A172 (cell line): ENCODE data around the gene TATDN2. TPM values are rescaled to one million over a fixed set of nuclear protein-coding genes. Genes with fewer than 3 reads are reported as not detected.

Experiments used
- DNase-seq: peaks from one replicate; pipeline ENCODE4 v3.0.0-alpha.2; 2015; ENCODE audit warnings: low spot score
- total RNA-seq: library from RNA; depleted of rRNA; stranded (reverse); fragments of >200 nt; shearing (Covaris generic); gene quantifications from 2 replicates; pipeline ENCODE4 v1.2.3, GENCODE V29; 2014; rRNA removed

The TATDN2 gene
- total RNA-seq, 1 experiment from 2014 or later, result 18.8 TPM

DNA sequence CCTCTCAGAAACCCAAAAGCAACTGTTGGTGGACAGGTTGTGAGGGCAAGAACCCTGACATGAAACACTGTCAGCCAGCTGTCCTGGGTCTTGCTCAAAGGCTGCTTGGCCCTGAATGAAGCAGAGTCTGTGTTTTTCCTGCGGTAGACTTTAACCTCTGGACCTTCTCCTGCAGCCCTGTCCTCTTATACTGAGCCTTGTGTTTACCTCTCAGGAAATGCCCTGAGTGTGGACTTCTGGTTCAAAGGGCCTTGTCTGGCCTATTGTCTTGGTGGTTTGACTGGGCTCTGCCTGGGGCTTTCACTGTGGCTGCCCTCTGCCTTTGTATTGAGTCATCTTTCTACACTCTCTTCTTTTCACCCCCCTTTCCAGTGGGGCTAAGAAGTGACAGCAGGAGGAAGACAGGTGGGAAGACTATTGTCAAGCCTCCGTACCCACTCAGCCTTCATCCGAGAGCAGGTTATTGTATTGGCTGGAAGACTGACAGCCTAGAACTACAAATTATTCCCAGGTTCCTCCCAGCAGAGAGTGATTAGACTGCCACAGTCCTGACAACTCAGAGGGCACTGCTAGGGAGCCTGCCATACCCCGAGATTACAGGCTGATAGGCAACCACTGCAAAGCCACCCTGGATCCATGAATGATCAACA lies 69.2 kb downstream of the TATDN2 start:
- DNase-seq, result no peak

DNA sequence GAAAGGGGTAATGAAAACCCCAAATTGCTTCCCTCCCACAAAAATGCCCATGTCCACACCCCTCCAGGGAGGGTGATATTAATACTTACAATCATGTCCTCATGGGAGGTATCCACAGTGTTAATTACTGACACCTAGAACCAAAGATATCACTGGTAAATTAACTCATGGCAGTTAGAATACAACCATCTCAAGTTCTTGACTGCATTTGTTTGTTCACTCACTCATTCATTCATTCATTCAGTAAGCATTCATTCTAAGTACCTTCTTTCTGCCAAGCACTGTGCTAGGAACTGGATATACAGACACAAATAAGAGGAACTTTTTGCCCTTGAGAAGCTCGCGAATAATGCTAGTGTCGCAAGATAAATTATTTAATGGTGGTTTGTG lies 69.7 kb downstream of the TATDN2 start:
- no peak for DNase-seq

DNA sequence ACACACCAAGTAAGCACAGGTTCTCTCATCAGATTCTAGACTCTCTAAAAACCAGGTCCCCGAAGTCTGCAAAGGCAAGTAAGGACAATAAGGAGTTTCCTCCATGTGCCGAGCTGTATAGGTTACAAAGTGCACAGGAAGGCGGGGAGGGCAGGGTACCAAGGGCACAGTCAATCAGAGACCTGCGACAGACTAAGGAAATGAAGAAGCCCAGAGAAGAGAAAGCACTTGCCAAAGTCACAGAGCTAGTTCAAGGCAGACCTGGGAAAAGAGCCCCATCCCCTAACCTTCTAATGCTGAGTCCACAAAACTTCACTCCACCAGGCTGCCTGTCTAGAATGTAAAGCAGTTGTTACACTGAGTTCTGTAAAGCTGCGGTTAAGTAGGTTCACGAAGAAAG lies 71.0 kb downstream of the TATDN2 start:
- DNase-seq, result no peak

DNA sequence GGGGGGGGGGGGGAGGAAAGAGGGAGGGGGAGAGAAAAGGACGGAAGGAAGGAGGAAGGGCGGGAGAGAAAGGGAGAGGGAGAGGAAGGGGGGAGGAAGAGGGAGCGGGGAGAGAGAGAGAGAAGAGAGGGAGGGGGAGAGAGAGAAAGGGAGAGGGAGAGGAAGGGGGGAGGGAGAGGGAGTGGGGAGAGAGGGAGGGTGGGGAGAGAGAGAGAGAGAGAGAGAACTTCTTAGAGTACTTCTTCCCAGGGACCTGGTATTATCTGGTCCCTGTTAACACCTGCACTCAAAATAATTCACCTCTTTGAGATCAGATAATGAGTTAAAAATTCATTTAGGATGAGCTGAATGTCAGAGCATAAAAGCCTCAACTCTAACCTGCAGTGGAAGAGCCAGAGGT lies 71.5 kb downstream of the TATDN2 start:
- DNase-seq, result no peak

DNA sequence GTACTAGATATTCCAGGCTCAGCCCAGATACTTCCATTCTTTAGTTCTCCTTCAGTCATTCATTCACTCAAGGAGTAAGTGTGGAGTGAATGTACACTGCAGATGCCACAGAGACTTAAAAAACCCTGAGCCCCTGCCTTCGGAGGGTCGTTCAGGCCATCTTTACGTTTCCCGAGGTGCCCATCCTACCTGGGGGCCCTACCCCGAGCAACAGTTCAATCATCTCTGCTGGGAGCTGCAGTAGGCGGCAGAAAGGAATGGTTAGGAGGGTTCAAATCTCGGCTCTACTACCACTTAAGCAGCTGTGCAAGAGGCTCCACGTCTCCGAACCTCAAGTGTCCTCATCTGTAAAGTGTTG lies 72.0 kb downstream of the TATDN2 start:
- no peak for DNase-seq

DNA sequence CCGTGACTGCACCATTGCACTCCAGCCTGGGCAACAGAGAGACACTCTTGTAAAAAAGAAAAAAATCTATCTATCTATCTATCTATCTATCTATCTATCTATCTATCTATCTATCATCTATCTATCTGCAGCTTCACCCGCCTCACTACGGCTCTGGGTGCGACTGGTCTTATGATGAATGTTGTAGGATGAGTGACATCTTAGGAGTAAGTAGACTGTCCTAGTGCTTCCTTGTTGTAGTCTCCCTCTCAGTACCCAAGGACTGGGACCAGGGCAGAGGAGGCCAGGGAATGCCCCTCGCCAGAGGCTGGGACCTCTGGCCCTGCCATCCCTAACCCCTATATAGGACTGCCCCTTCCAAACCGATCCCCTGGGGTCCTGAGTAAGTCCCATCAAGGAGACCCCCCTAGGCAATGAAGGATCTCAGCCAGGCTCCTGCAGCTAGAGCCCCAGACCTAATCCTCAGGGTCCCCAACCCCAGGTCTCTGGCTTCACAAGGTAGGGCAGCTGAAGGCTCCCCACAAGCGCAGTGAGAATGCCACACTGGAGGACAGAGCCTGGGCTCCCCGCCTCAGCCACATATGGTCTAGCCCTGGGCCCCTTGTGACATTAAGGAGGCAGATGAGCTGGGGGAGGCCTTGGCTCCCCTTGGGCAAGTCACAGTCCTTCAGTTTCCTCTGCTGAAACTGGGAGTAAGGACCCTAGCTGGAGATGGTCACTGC lies 73.5 kb downstream of the TATDN2 start:
- no peak for DNase-seq

DNA sequence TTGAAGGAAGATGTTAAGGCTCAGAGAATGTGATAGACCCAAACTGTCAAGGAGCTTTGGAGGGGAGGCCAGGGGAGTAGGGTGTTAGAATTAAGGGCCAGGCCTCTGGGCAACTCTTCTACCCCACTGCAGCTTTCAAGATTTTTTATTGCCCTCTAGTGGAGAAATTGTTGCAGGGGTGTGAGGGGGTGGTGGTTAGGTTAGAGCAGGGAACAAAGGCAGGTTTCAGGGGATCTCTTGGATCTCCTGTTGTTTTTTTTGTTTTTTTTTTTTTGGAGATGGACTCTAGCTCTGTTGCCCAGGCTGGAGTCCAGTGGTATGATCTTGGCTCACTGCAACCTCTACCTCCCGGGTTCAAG lies 74.1 kb downstream of the TATDN2 start:
- DNase-seq, result no peak

DNA sequence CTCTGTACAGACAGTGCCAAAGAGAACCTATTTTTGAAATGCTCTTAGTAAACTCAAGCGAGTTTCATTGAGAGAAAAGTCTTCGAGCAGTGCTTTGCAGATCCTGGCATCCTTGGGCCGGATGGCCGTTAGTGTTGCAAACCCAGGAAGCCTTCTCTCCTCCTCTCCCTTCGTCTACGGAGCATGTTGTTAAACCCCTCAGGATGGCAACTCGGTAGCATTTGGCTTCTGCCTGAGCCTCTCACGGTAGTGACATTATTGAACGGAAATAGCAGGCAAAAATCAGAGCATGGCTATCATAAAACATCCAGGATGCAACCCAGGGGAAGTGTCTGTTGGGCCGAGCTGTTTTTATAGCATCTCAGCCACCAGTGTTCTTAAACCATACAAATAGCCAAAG lies 79.3 kb downstream of the TATDN2 start:
- no peak for DNase-seq

DNA sequence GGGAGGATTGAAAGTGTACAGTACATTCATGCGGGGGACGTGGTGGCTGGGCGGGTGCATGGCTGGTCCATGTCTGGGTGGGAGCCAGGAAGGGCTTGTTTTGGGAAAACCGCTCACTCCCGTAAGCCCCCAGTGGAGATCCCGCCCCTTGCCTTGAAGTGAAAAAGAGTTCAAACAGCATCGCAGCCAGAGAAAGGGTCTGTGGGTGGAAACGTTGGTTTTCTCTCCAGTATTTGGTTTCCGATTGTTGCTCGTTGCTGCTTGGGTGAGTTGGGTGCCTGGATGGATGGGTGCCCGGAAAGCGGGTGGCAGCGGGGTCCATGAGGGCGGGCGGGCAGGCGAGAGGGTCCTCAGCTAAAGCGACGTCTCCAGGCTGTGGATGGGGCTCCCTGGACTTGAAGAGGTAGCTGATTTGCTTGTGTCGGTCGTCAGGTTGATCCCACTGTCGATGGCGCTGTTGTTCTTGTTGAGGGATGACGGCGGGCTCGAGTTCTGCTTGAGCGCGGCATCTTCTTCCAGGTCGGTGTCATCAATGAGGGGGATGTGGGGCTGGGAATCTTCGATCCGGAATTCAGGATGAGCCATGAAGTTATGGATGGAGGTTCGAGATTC lies 80.3 kb downstream of the TATDN2 start:
- no peak for DNase-seq

DNA sequence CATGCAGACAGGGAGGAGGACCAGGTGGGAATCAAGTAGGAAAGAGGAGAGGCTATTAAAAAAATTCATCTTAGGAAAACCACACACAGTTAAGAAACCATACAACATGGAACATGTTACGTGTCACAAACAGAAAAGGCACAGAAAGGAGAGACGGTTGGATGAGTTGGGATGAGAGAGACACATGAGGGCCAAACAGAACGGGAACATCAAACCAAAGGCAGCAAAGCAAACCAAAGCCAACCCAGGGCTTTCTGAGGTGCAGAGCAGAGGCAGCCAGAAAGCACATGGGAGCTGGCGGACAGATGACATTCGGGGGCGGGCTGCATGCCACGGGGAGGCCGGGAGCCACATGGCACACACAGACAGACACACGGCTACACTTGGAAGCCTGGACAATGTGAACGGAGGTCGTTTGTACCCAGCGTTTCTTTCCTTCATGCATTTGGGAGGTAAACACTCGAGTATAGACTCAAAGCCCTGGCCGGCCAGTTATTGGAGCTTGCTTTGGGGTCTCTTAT lies 81.3 kb downstream of the TATDN2 start:
- DNase-seq, result no peak

DNA sequence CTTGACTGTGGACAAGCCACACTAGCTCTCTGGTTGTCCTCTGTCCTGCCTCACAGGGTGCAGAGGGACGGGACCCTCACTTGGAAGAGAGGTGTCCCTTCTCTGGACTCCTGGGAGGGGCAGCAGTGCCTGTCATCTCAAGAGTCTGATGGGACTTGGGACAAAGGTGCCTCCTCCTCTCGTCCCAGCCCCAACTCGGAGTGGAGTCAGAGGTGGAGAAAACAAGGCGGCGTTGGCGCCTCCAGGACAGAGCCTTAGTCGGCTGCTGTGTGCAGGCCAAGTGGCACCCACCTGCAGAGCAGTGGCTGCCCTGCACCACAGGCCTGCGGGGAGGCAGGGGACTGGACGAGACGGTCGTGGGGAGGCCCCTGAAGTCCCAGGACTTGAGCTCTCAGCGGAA lies 82.1 kb downstream of the TATDN2 start:
- DNase-seq, result no peak

Other genes with a start within 250 kb of the TATDN2 start
- gene FANCD2, start 222.0 kb upstream of the TATDN2 start, total RNA-seq, result 36.1 and 41.3 TPM in 2 replicates
- not detected in 2 replicates for gene FANCD2OS, start 140.2 kb upstream of the TATDN2 start, total RNA-seq
- gene BRK1, start 132.8 kb upstream of the TATDN2 start, total RNA-seq, result 133 and 146 TPM in 2 replicates
- gene VHL, start 106.7 kb upstream of the TATDN2 start, total RNA-seq, result 35.1 and 42.6 TPM in 2 replicates
- gene IRAK2, start 83.5 kb upstream of the TATDN2 start, total RNA-seq, result 5.6 and 6.4 TPM in 2 replicates
- not detected in 2 replicates for gene GHRL, start 44.5 kb downstream of the TATDN2 start, total RNA-seq
- 234 and 245 TPM in 2 replicates for gene SEC13, start 72.7 kb downstream of the TATDN2 start, total RNA-seq